Measurements from ENCODE around the gene SH3GL3.

- no peak for TF ChIP-seq CTCF (IDR thresholded peaks at IDR 0.05)
- TF ChIP-seq POLR2A (IDR thresholded peaks at IDR 0.05): no peak
- TF ChIP-seq POLR2AphosphoS5 (IDR thresholded peaks at IDR 0.05): no peak
These were observed 205.6 kb downstream of the SH3GL3 start for GRCh38 chr15:83652626-83653204.
